HEK293T (cell line): ENCODE results near the gene EDEM1.

Experiments used
- BHLHE40 ChIP-seq: fragments of 450-650 bp; IDR thresholded peaks from 2 replicates; pipeline ENCODE4 v1.6.1; 2016; ENCODE audit warnings: mild to moderate bottlenecking, moderate library complexity, borderline replicate concordance
- ELF4 ChIP-seq: fragments of 450-650 bp; IDR thresholded peaks from 2 replicates; pipeline ENCODE4 v1.6.1; 2017; ENCODE audit warnings: antibody characterized with exemption
- FOXK2 ChIP-seq: fragments of 450-650 bp; IDR thresholded peaks from 2 replicates; pipeline ENCODE4 v1.6.1; 2016; ENCODE audit warnings: mild to moderate bottlenecking
- FOXM1 ChIP-seq: fragments of 450-650 bp; IDR thresholded peaks from 2 replicates; pipeline ENCODE4 v1.6.1; 2017; ENCODE audit warnings: mild to moderate bottlenecking, borderline replicate concordance
- HDGF ChIP-seq: fragments of 450-650 bp; IDR thresholded peaks from 2 replicates; pipeline ENCODE4 v1.6.1; 2017; ENCODE audit warnings: antibody characterized with exemption, borderline replicate concordance
- LEF1 ChIP-seq: fragments of 450-650 bp; IDR thresholded peaks from 2 replicates; pipeline ENCODE4 v1.6.1; 2017; ENCODE audit warnings: mild to moderate bottlenecking, borderline replicate concordance
- NFRKB ChIP-seq: fragments of 450-650 bp; IDR thresholded peaks from 2 replicates; pipeline ENCODE4 v1.6.1; 2016; ENCODE audit warnings: mild to moderate bottlenecking, moderate library complexity
- SP1 ChIP-seq: fragments of 450-650 bp; IDR thresholded peaks from 2 replicates; pipeline ENCODE4 v1.6.1; 2017
- SUZ12 ChIP-seq: fragments of 450-650 bp; IDR thresholded peaks from 2 replicates; pipeline ENCODE4 v1.6.1; 2016; ENCODE audit warnings: mild to moderate bottlenecking
- ZNF384 ChIP-seq: fragments of 450-650 bp; IDR thresholded peaks from 2 replicates; pipeline ENCODE4 v1.6.1; 2016

DNA sequence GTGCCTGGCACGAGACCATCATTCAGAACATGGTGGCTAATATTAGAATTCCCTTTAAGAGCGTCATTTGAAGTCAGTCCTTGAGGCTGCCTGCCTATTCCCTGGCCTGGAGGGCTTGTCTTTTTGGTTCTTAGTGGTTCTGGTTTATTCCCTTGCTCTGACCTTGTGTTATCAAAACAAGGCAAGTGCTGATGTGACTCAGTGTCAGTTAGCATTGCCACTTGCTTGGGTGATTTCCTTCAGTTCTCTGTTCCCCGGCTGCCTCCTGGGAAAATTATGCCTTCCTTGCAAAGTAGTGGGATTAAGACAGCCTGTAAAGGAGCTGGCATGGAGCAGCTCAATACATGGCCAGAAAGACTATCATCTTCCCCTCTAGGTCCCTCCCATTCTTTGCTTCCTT is 64.6 kb downstream of the EDEM1 start:
- TF ChIP-seq ZNF384 (no peak), FOXM1 (no peak), SP1 (no peak), HDGF (no peak), FOXK2 (no peak), ELF4 (no peak), LEF1 (no peak), BHLHE40 (no peak), SUZ12 (no peak), NFRKB (no peak)
